ENCODE data around the gene UBASH3B.

- no peak for TF ChIP-seq POLR2AphosphoS5 (IDR thresholded peaks at IDR 0.05; ENCODE audit: low read depth, low read length)
- no peak for TF ChIP-seq REST (IDR thresholded peaks at IDR 0.05; ENCODE audit: insufficient read depth in 1 of 2, low read depth in 2 of 2, low read length in 2 of 2)
- TF ChIP-seq TAF1 (IDR thresholded peaks at IDR 0.05; ENCODE audit: borderline replicate concordance, insufficient read depth, low read length), result no peak
These were observed 100.9 kb downstream of the UBASH3B start for GRCh38 chr11:122756417-122756816.

All from PFSK-1 (cell line).